Lung (tissue), 12 donors: ENCODE data around the gene NTN5. TPM values are rescaled to one million over a fixed set of nuclear protein-coding genes. Genes with fewer than 3 reads are reported as not detected.

Experiments used
- ATAC-seq: fragments of 200-7000 bp; cut with Tn5 transposase; one replicate; pipeline ENCODE4 v1.9.1; 2020; ENCODE audit warnings: moderate number of reproducible peaks; ENCODE audit not compliant: insufficient read depth, low FRiP score
- DNase-seq, 3 donors: peaks; one replicate each; pipeline ENCODE4 v3.0.0-alpha.2; 2013 to 2017
- H3K27ac ChIP-seq, 2 donors: one replicate each; pipeline ENCODE4 v1.5.1; 2013; ENCODE audit warnings: mild to moderate bottlenecking in 2 of 2, moderate library complexity in 2 of 2, control low read depth in 1 of 2, inconsistent platforms in 1 of 2, low read depth in 1 of 2, low read length in 1 of 2
- H3K27me3 ChIP-seq, 3 donors: one replicate each; pipeline ENCODE4 v1.5.1; 2013; ENCODE audit warnings: low read length in 2 of 3; ENCODE audit not compliant: control insufficient read depth in 3 of 3, insufficient read depth in 3 of 3
- H3K36me3 ChIP-seq, 4 donors: one replicate each; pipeline ENCODE4 v1.5.1; 2013; ENCODE audit warnings: low read length in 4 of 4, mild to moderate bottlenecking in 1 of 4, moderate library complexity in 1 of 4; ENCODE audit not compliant: control insufficient read depth in 4 of 4, insufficient read depth in 4 of 4
- H3K4me1 ChIP-seq, 5 donors: one replicate each; pipeline ENCODE4 v1.5.1; 2013; ENCODE audit warnings: low read length in 5 of 5, mild to moderate bottlenecking in 2 of 5, moderate library complexity in 1 of 5; ENCODE audit not compliant: control insufficient read depth in 5 of 5, insufficient read depth in 5 of 5
- H3K4me3 ChIP-seq: one replicate; pipeline ENCODE4 v1.5.1; 2013; ENCODE audit warnings: mild to moderate bottlenecking, control low read depth, moderate library complexity
- H3K9ac ChIP-seq, 2 donors: one replicate each; pipeline ENCODE4 v1.5.1; 2013; ENCODE audit warnings: low read length in 2 of 2, control low read depth in 1 of 2; ENCODE audit not compliant: insufficient read depth in 1 of 2
- H3K9me3 ChIP-seq, 4 donors: one replicate each; pipeline ENCODE4 v1.5.1; 2013; ENCODE audit warnings: low read length in 3 of 4, mild to moderate bottlenecking in 1 of 4, moderate library complexity in 1 of 4; ENCODE audit not compliant: control insufficient read depth in 4 of 4, insufficient read depth in 3 of 4
- WGBS, 2 donors: extraction: QIAGEN DNeasy Blood & Tissue Kit; methylation state at CpG; one replicate each; pipeline ENCODE4 v1.1.7; 2013; 5-methylcytosine and 5-hydroxymethylcytosine counted together
- polyA plus RNA-seq, 2 donors: library from polyadenylated mRNA; stranded (reverse); fragments of 200-250 nt; gene quantifications; one replicate each; pipeline ENCODE4 v1.2.1, GENCODE V29; 2013
- total RNA-seq, 2 donors: library from RNA; depleted of rRNA in 1 of 2; stranded (reverse); fragments of >200 nt in 1 of 2; gene quantifications; one replicate each; pipeline ENCODE4 v1.2.1, GENCODE V29; 2014 to 2021
- TF ChIP-seq, protein P1 (sequence below): IDR thresholded peaks from 2 replicates; pipeline ENCODE4 v1.5.1; 2012; ENCODE audit warnings: mild to moderate bottlenecking; ENCODE audit errors: control extremely low read depth, extremely low read depth
- donor health status: control.
- donor health status: control.
- donor health status: Bipolar disorder and iron deficiency.
- donor health status: healthy.
- donor health status: DM: yes; HTN: yes; CAD: no.

The NTN5 gene
- total and polyA plus RNA-seq, 4 donors, result 0.11 to 0.28 (median 0.27) TPM

DNA sequence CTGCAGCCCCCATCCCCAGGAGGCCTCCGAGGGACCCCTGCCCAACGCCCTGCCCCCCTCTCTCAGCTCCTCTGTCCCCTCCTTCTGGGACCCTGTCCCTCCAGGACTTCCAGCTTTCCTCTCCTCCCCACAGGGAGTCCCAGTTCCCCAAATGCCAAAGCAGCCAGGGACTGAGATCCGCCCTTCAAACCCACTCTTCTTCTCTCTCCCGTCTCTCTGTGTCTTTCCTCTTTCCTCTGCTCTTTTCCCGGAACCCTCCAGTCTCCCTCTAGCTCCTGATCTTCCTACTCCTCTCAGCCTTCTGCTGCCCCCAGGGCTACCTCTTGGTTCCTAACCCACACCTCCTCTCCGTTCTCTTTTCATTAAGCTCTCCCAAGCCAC is 27.2 kb downstream of the NTN5 start:
- ATAC-seq (no peak), DNase-seq (no peak)

DNA sequence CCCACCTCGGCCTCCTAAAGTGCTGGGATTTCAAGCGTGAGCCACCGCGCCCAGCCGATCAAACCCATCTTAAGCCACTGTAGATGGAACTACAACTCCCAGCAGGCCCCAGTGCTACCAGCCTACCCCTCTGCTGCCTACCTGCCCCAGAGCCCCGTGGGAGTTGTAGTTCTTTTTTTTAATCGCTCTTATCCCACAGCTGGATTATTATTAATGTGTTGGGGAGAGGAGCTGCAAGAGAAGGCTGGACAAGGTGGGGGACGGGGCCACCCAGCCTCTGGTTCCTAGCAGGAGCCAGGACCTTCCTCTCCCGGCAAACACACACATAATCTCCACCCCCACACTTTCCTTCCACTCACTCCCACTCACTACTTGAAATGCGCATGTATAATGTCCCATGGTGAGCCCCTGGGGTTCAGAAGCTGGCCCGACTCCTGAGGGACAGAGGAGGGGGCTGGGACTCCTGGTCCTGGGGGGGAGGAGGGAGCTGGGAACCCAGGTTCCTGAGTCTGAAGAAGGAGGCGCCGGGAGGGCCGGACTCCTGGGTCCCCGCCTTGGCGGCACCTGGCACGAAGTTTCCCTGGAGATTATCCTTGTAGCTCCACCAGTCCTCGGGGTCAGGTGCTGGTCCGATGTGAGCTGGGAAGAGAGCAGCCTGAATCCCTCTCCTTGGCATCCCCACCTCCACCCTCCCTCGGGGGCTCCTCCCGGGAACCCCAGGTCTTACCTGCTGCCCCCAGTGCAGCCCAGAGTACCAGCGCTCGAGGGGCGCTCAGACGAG is 27.8 kb downstream of the NTN5 start:
- WGBS, 2 donors, result 2 to 5% methylated on average over 24 to 25 of the region's 25 CpGs
- Histone ChIP-seq H3K9ac (no peak overlapping the region), H3K9me3 (no peaks in the 10 kb centered on the region), H3K27me3 (peaks cover 0 to 5% (median 0%) of the 10 kb centered on the region in 3 donors), H3K4me3 (no peak overlapping the region), H3K36me3 (no peaks in the 10 kb centered on the region), H3K4me1 (peaks cover 0 to 20% (median 0%) of the 10 kb centered on the region in 5 donors), H3K27ac (peak overlapping the region in 1 of 2 donors; percentile 63)
- DNase-seq (peak; percentile 80 to 85 (median 81)), ATAC-seq (peak; percentile 70)
- TF ChIP-seq, protein P1, sequence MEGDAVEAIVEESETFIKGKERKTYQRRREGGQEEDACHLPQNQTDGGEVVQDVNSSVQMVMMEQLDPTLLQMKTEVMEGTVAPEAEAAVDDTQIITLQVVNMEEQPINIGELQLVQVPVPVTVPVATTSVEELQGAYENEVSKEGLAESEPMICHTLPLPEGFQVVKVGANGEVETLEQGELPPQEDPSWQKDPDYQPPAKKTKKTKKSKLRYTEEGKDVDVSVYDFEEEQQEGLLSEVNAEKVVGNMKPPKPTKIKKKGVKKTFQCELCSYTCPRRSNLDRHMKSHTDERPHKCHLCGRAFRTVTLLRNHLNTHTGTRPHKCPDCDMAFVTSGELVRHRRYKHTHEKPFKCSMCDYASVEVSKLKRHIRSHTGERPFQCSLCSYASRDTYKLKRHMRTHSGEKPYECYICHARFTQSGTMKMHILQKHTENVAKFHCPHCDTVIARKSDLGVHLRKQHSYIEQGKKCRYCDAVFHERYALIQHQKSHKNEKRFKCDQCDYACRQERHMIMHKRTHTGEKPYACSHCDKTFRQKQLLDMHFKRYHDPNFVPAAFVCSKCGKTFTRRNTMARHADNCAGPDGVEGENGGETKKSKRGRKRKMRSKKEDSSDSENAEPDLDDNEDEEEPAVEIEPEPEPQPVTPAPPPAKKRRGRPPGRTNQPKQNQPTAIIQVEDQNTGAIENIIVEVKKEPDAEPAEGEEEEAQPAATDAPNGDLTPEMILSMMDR, result no peak

More for the DNA sequence above, 27.2 kb downstream of the NTN5 start:
- no peaks in the 10 kb centered on the region for H3K9me3 ChIP-seq
- peak overlapping the region in 1 of 2 donors; percentile 49 for H3K9ac ChIP-seq
- WGBS, 2 donors, result 0 to 2% methylated on average over 6 of the region's 6 CpGs
- H3K4me1 ChIP-seq, result peaks cover 0 to 20% (median 0%) of the 10 kb centered on the region in 5 donors
- TF ChIP-seq, protein P1, result no peak
- H3K4me3 ChIP-seq, result no peak overlapping the region
- H3K27me3 ChIP-seq, result peaks cover 0 to 5% (median 0%) of the 10 kb centered on the region in 3 donors
- H3K27ac ChIP-seq, result peak overlapping the region in 1 of 2 donors; percentile 63
- no peaks in the 10 kb centered on the region for H3K36me3 ChIP-seq

DNA sequence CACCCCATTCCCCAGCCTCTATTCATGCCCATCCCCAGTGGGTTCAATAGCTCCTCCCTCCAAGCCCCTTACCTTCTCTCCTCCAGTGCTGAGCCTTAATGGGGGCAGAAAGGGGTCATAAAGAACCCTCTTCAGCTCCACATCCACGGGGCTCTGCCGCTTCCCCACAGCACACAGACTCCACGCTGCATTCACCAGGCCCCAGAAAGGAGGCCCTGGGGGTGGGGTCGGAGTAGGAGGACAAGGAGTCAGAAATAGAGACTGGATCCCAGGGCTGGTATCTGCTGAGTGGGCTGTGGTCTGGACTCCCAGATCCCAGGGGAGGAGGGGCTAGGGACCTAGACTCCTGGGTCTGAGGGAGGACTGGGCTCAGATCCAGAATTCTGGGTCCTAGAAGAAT is 28.5 kb downstream of the NTN5 start:
- no peak for ATAC-seq
- Histone ChIP-seq H3K27ac (no peak overlapping the region), H3K4me3 (no peak overlapping the region), H3K9ac (no peak overlapping the region), H3K27me3 (peaks cover 0 to 8% (median 0%) of the 10 kb centered on the region in 3 donors), H3K36me3 (no peaks in the 10 kb centered on the region), H3K4me1 (peaks cover 0 to 20% (median 0%) of the 10 kb centered on the region in 5 donors), H3K9me3 (no peaks in the 10 kb centered on the region)
- no peak for DNase-seq
- TF ChIP-seq, protein P1, result no peak
- 77 to 79% methylated on average over 4 of the region's 4 CpGs for WGBS, 2 donors
